MM.1S (cell line): ENCODE results near the gene GULP1.

ENCODE experiments used
- DNase-seq: peaks from one replicate; pipeline ENCODE4 v3.0.0-alpha.2; 2015
- H2AFZ ChIP-seq: fragments of 300-600 bp; sonication (generic); 2 replicates; pipeline ENCODE4 v1.6.0; 2016; ENCODE audit warnings: antibody characterized with exemption, low read length
- H3F3A ChIP-seq: fragments of 300-600 bp; sonication (generic); 2 replicates; pipeline ENCODE4 v1.6.1; 2016; ENCODE audit warnings: mild to moderate bottlenecking, antibody characterized with exemption, low read length, moderate library complexity, mixed read lengths; ENCODE audit not compliant: insufficient read depth
- H3K27ac ChIP-seq: fragments of 300-600 bp; sonication (generic); 2 replicates; pipeline ENCODE4 v1.5.1; 2016; ENCODE audit warnings: mild to moderate bottlenecking, low read length
- H3K27me3 ChIP-seq: fragments of 300-600 bp; sonication (generic); replicated peaks from 2 replicates; pipeline ENCODE4 v1.6.0; 2016; ENCODE audit warnings: low read length; ENCODE audit not compliant: insufficient read depth
- H3K36me3 ChIP-seq: fragments of 300-600 bp; sonication (generic); replicated peaks from 2 replicates; pipeline ENCODE4 v1.6.1; 2016; ENCODE audit warnings: mild to moderate bottlenecking, low read length, mixed read lengths; ENCODE audit not compliant: insufficient read depth
- H3K4me1 ChIP-seq: fragments of 300-600 bp; sonication (generic); 2 replicates; pipeline ENCODE4 v1.6.1; 2016; ENCODE audit warnings: low read length, mixed read lengths
- H3K4me2 ChIP-seq: fragments of 300-600 bp; sonication (generic); 2 replicates; pipeline ENCODE4 v1.6.0; 2016; ENCODE audit warnings: low read depth, low read length
- H3K4me3 ChIP-seq: fragments of 300-600 bp; sonication (generic); 2 replicates; pipeline ENCODE4 v1.5.1; 2016; ENCODE audit warnings: low read length, mixed read lengths
- H3K79me2 ChIP-seq: fragments of 300-600 bp; sonication (generic); 2 replicates; pipeline ENCODE4 v1.6.1; 2016; ENCODE audit warnings: mixed run types, low read length, mixed read lengths
- H3K9ac ChIP-seq: fragments of 300-600 bp; sonication (generic); 2 replicates; pipeline ENCODE4 v1.6.1; 2016; ENCODE audit warnings: low read length, mixed read lengths
- H3K9me2 ChIP-seq: fragments of 300-600 bp; sonication (generic); replicated peaks from 2 replicates; pipeline ENCODE4 v1.6.1; 2016; ENCODE audit warnings: mild to moderate bottlenecking, low read length, mixed read lengths; ENCODE audit not compliant: insufficient read depth
- H3K9me3 ChIP-seq: fragments of 300-600 bp; sonication (generic); replicated peaks from 2 replicates; pipeline ENCODE4 v1.6.1; 2016; ENCODE audit warnings: mild to moderate bottlenecking, low read length, mixed read lengths; ENCODE audit not compliant: insufficient read depth
- H4K20me1 ChIP-seq: fragments of 300-600 bp; sonication (generic); 2 replicates; pipeline ENCODE4 v1.6.1; 2016; ENCODE audit warnings: mild to moderate bottlenecking, low read length, moderate library complexity, mixed read lengths; ENCODE audit not compliant: insufficient read depth
- EZH2 ChIP-seq: fragments of 300-600 bp; sonication (generic); optimal IDR thresholded peaks from 2 replicates; pipeline ENCODE3; 2017; ENCODE audit warnings: low read depth, mild to moderate bottlenecking, antibody characterized with exemption, low read length, mixed read lengths
- EZH2phosphoT487 ChIP-seq: fragments of 300-600 bp; sonication (generic); IDR thresholded peaks from 2 replicates; pipeline ENCODE4 v1.6.1; 2018; ENCODE audit warnings: antibody characterized with exemption, low read length
- TF ChIP-seq, protein P1 (sequence below): fragments of 300-600 bp; sonication (generic); IDR thresholded peaks from 2 replicates; pipeline ENCODE4 v1.5.1; 2016; ENCODE audit warnings: antibody characterized with exemption, low read length, mixed read lengths

GULP1 gene

GRCh38 chr2:188475945-188476344, 184.3 kb downstream of the GULP1 start:
- no peaks in the 10 kb centered on the region for H3K4me1 ChIP-seq
- H3K27ac ChIP-seq, result no peak overlapping the region
- no peak overlapping the region for H2AFZ ChIP-seq
- no peak overlapping the region for H3K4me3 ChIP-seq
- H4K20me1 ChIP-seq, result no peaks in the 10 kb centered on the region
- H3K9ac ChIP-seq, result no peak overlapping the region
- no peaks in the 10 kb centered on the region for H3F3A ChIP-seq
- H3K9me2 ChIP-seq, result no peaks in the 10 kb centered on the region
- H3K79me2 ChIP-seq, result no peaks in the 10 kb centered on the region
- no peak overlapping the region for H3K4me2 ChIP-seq
- H3K36me3 ChIP-seq, result no peaks in the 10 kb centered on the region
- H3K27me3 ChIP-seq, result no peaks in the 10 kb centered on the region
- no peaks in the 10 kb centered on the region for H3K9me3 ChIP-seq
- TF ChIP-seq EZH2 (no peak), EZH2phosphoT487 (no peak)
- TF ChIP-seq, protein P1, sequence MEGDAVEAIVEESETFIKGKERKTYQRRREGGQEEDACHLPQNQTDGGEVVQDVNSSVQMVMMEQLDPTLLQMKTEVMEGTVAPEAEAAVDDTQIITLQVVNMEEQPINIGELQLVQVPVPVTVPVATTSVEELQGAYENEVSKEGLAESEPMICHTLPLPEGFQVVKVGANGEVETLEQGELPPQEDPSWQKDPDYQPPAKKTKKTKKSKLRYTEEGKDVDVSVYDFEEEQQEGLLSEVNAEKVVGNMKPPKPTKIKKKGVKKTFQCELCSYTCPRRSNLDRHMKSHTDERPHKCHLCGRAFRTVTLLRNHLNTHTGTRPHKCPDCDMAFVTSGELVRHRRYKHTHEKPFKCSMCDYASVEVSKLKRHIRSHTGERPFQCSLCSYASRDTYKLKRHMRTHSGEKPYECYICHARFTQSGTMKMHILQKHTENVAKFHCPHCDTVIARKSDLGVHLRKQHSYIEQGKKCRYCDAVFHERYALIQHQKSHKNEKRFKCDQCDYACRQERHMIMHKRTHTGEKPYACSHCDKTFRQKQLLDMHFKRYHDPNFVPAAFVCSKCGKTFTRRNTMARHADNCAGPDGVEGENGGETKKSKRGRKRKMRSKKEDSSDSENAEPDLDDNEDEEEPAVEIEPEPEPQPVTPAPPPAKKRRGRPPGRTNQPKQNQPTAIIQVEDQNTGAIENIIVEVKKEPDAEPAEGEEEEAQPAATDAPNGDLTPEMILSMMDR, result no peak
- no peak for DNase-seq

DNA sequence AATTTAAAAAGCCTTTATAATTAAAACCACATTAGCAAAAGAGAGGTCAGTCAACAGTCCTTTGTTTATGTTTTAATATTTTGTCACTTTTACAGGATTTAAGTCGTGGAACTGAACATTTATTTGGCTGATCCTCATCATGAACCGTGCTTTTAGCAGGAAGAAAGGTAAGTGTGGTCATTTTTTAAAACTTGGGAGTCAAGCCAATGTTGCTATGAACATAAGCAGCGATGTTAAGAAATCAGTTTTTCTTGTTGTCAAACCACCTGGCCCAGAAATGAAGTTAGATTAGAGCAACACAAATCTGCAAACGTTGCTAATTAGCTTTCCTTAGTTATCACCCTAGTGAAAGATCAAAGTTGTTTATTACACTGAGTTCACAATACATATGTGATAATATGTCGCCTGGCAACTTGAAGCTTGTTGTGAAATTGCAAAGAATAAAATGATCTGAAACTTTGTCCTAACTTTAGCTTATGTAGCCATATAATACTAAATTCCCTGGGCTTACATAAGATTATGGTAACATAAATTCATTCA, 186.0 kb downstream of the GULP1 start:
- Histone ChIP-seq H3K36me3 (no peaks in the 10 kb centered on the region), H3K9me3 (no peaks in the 10 kb centered on the region), H3K9me2 (no peaks in the 10 kb centered on the region), H3K27me3 (no peaks in the 10 kb centered on the region), H3K4me2 (no peak overlapping the region), H3K4me1 (no peaks in the 10 kb centered on the region), H3K9ac (no peak overlapping the region), H4K20me1 (no peaks in the 10 kb centered on the region), H3K27ac (no peak overlapping the region), H3K79me2 (no peaks in the 10 kb centered on the region), H3K4me3 (no peak overlapping the region), H2AFZ (no peak overlapping the region), H3F3A (no peaks in the 10 kb centered on the region)
- DNase-seq, result no peak
- no peak for TF ChIP-seq EZH2
- no peak for TF ChIP-seq EZH2phosphoT487
- TF ChIP-seq, protein P1, result no peak

GRCh38 chr2:188478724-188479123, 187.1 kb downstream of the GULP1 start:
- Histone ChIP-seq H3K9ac (no peak overlapping the region), H3K9me2 (no peaks in the 10 kb centered on the region), H3K9me3 (no peaks in the 10 kb centered on the region), H2AFZ (no peak overlapping the region), H3K4me2 (no peak overlapping the region), H3K4me1 (no peaks in the 10 kb centered on the region), H3K27ac (no peak overlapping the region), H3K36me3 (no peaks in the 10 kb centered on the region), H3F3A (no peaks in the 10 kb centered on the region), H3K79me2 (no peaks in the 10 kb centered on the region), H3K4me3 (no peak overlapping the region), H3K27me3 (no peaks in the 10 kb centered on the region), H4K20me1 (no peaks in the 10 kb centered on the region)
- TF ChIP-seq, protein P1, result no peak
- TF ChIP-seq EZH2phosphoT487 (no peak), EZH2 (no peak)
- DNase-seq, result no peak
